WTC11 (cell line): ENCODE measurements around the gene HJURP. TPM values are rescaled to one million over a fixed set of nuclear protein-coding genes. Genes with fewer than 3 reads are reported as not detected.

ENCODE experiments used
- ATAC-seq: fragments of 200-7000 bp; cut with Tn5 transposase; 2 replicates; pipeline ENCODE4 v1.10.0; 2021; ENCODE audit warnings: mild to moderate bottlenecking, moderate library complexity
- CTCF ChIA-PET: fragments of 300-600 bp; sonication (Branson Sonifier 250); formaldehyde crosslinking; loops from one replicate; lab custom pipeline; 2021; ENCODE audit warnings: antibody characterized with exemption; lab: Charles Lee
- POLR2A ChIA-PET: fragments of 350-600 bp; sonication (Branson Sonifier 250); formaldehyde crosslinking; loops from one replicate; lab custom pipeline; 2021; ENCODE audit warnings: antibody characterized with exemption; lab: Charles Lee
- DNase-seq: peaks from one replicate; pipeline ENCODE4 v3.0.0; 2021; ENCODE audit warnings: low spot score
- H3K27ac Mint-ChIP-seq: 2 replicates; pipeline ENCODE4 v1.8.0; 2021; ENCODE audit warnings: mixed read lengths
- H3K27me3 Mint-ChIP-seq: 2 replicates; pipeline ENCODE4 v1.8.0; 2021; ENCODE audit warnings: low read depth, mild to moderate bottlenecking, moderate library complexity, mixed read lengths
- H3K36me3 Mint-ChIP-seq: 2 replicates; pipeline ENCODE4 v1.8.0; 2021; ENCODE audit warnings: mixed read lengths
- H3K4me1 Mint-ChIP-seq: 2 replicates; pipeline ENCODE4 v1.8.0; 2022; ENCODE audit warnings: mixed read lengths
- H3K4me3 Mint-ChIP-seq: 2 replicates; pipeline ENCODE4 v1.8.0; 2021; ENCODE audit warnings: mild to moderate bottlenecking, moderate library complexity, mixed read lengths
- H3K9me3 Mint-ChIP-seq: 2 replicates; pipeline ENCODE4 v1.8.0; 2021; ENCODE audit warnings: mixed read lengths
- GRHL2 ChIP-seq: fragments of 250-450 bp; sonication (Bioruptor Pico); IDR thresholded peaks from 2 replicates; pipeline ENCODE4 v1.8.0; 2022; ENCODE audit warnings: mild to moderate bottlenecking, moderate library complexity; ENCODE audit not compliant: insufficient replicate concordance, severe bottlenecking
- IRF1 ChIP-seq: sonication (generic); formaldehyde crosslinking; IDR thresholded peaks from 2 replicates; pipeline ENCODE4 v1.8.0; 2023; ENCODE audit warnings: missing genetic modification reagents
- MXD4 ChIP-seq: fragments of 250-450 bp; sonication (Bioruptor Pico); IDR thresholded peaks from 2 replicates; pipeline ENCODE4 v1.8.0; 2021; ENCODE audit warnings: mild to moderate bottlenecking, moderate library complexity, borderline replicate concordance
- MYBL2 ChIP-seq: sonication (generic); formaldehyde crosslinking; IDR thresholded peaks from 2 replicates; pipeline ENCODE4 v1.8.1; 2023; ENCODE audit warnings: mild to moderate bottlenecking, moderate library complexity, missing genetic modification reagents
- NFATC4 ChIP-seq: fragments of 250-450 bp; sonication (Bioruptor Pico); IDR thresholded peaks from 2 replicates; pipeline ENCODE4 v1.9.0; 2021; ENCODE audit warnings: mild to moderate bottlenecking
- NFE2L1 ChIP-seq: sonication (generic); formaldehyde crosslinking; IDR thresholded peaks from 2 replicates; pipeline ENCODE4 v1.8.1; 2023; ENCODE audit warnings: missing genetic modification reagents
- RORB ChIP-seq: fragments of 250-450 bp; sonication (Bioruptor Pico); IDR thresholded peaks from 2 replicates; pipeline ENCODE4 v1.9.0; 2021; ENCODE audit warnings: mild to moderate bottlenecking
- SMAD3 ChIP-seq: sonication (generic); formaldehyde crosslinking; IDR thresholded peaks from 2 replicates; pipeline ENCODE4 v1.8.0; 2022; ENCODE audit warnings: missing genetic modification reagents, mild to moderate bottlenecking, borderline replicate concordance
- SP1 ChIP-seq: sonication (generic); formaldehyde crosslinking; conservative IDR thresholded peaks from 2 replicates; pipeline ENCODE4 v1.8.1; 2022; ENCODE audit warnings: missing genetic modification reagents
- STAT6 ChIP-seq: sonication (generic); formaldehyde crosslinking; conservative IDR thresholded peaks from 2 replicates; pipeline ENCODE4 v1.8.1; 2023; ENCODE audit warnings: mild to moderate bottlenecking, low read depth, missing genetic modification reagents, moderate library complexity
- USF1 ChIP-seq: sonication (generic); formaldehyde crosslinking; IDR thresholded peaks from 2 replicates; pipeline ENCODE4 v1.8.0; 2022; ENCODE audit warnings: mild to moderate bottlenecking, missing genetic modification reagents
- ZMAT4 ChIP-seq: fragments of 250-450 bp; sonication (Bioruptor Pico); IDR thresholded peaks from 2 replicates; pipeline ENCODE4 v1.9.0; 2021; ENCODE audit warnings: mild to moderate bottlenecking
- ZNF317 ChIP-seq: sonication (generic); formaldehyde crosslinking; IDR thresholded peaks from 2 replicates; pipeline ENCODE4 v1.8.1; 2023; ENCODE audit warnings: low read depth, mild to moderate bottlenecking, moderate library complexity, missing genetic modification reagents, borderline replicate concordance
- ZNF423 ChIP-seq: fragments of 250-450 bp; sonication (Bioruptor Pico); IDR thresholded peaks from 2 replicates; pipeline ENCODE4 v2.1.2; 2022; ENCODE audit warnings: mild to moderate bottlenecking, moderate library complexity
- ZNF425 ChIP-seq: fragments of 250-450 bp; sonication (Bioruptor Pico); conservative IDR thresholded peaks from 2 replicates; pipeline ENCODE4 v1.9.0; 2021; ENCODE audit warnings: mild to moderate bottlenecking
- total RNA-seq: library from RNA; stranded (reverse); gene quantifications from 3 replicates; pipeline ENCODE4 v1.2.3, GENCODE V29; 2021
- TF ChIP-seq, protein P1 (sequence below): sonication (generic); formaldehyde crosslinking; IDR thresholded peaks from 2 replicates; pipeline ENCODE4 v1.8.0; 2023; ENCODE audit warnings: mild to moderate bottlenecking, missing genetic modification reagents
- TF ChIP-seq, protein P2 (sequence below): fragments of 200-600 bp; IDR thresholded peaks from 2 replicates; pipeline ENCODE4 v1.8.0; 2022; ENCODE audit warnings: antibody characterized with exemption

HJURP gene
- total RNA-seq, 1 experiment from 2014 or later: 83.7 TPM

- no peak overlapping the region for H3K4me3 Mint-ChIP-seq
- no peaks in the 10 kb centered on the region for H3K9me3 Mint-ChIP-seq
- ChIA-PET POLR2A (no interaction called here), CTCF (interaction anchor here (1.6 kb wide), 1 partner anchor 13 kb away, joined by 3 read pairs; no protein-coding TSS in a partner anchor)
- H3K4me1 Mint-ChIP-seq: peaks cover 3% of the 10 kb centered on the region
- ATAC-seq (no peak), DNase-seq (no peak)
- H3K36me3 Mint-ChIP-seq: peaks cover 98% of the 10 kb centered on the region
- no peaks in the 10 kb centered on the region for H3K27me3 Mint-ChIP-seq
- H3K27ac Mint-ChIP-seq: no peak overlapping the region
- TF ChIP-seq, protein P1, sequence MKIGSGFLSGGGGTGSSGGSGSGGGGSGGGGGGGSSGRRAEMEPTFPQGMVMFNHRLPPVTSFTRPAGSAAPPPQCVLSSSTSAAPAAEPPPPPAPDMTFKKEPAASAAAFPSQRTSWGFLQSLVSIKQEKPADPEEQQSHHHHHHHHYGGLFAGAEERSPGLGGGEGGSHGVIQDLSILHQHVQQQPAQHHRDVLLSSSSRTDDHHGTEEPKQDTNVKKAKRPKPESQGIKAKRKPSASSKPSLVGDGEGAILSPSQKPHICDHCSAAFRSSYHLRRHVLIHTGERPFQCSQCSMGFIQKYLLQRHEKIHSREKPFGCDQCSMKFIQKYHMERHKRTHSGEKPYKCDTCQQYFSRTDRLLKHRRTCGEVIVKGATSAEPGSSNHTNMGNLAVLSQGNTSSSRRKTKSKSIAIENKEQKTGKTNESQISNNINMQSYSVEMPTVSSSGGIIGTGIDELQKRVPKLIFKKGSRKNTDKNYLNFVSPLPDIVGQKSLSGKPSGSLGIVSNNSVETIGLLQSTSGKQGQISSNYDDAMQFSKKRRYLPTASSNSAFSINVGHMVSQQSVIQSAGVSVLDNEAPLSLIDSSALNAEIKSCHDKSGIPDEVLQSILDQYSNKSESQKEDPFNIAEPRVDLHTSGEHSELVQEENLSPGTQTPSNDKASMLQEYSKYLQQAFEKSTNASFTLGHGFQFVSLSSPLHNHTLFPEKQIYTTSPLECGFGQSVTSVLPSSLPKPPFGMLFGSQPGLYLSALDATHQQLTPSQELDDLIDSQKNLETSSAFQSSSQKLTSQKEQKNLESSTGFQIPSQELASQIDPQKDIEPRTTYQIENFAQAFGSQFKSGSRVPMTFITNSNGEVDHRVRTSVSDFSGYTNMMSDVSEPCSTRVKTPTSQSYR (CRISPR knock-in tag): no peak
- TF ChIP-seq NFE2L1 (CRISPR knock-in tag): no peak
- TF ChIP-seq IRF1 (CRISPR knock-in tag): no peak
- TF ChIP-seq, protein P2, sequence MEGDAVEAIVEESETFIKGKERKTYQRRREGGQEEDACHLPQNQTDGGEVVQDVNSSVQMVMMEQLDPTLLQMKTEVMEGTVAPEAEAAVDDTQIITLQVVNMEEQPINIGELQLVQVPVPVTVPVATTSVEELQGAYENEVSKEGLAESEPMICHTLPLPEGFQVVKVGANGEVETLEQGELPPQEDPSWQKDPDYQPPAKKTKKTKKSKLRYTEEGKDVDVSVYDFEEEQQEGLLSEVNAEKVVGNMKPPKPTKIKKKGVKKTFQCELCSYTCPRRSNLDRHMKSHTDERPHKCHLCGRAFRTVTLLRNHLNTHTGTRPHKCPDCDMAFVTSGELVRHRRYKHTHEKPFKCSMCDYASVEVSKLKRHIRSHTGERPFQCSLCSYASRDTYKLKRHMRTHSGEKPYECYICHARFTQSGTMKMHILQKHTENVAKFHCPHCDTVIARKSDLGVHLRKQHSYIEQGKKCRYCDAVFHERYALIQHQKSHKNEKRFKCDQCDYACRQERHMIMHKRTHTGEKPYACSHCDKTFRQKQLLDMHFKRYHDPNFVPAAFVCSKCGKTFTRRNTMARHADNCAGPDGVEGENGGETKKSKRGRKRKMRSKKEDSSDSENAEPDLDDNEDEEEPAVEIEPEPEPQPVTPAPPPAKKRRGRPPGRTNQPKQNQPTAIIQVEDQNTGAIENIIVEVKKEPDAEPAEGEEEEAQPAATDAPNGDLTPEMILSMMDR: no peak
- TF ChIP-seq MXD4 (CRISPR knock-in tag): no peak
- no peak for TF ChIP-seq MYBL2 (CRISPR knock-in tag)
- no peak for TF ChIP-seq USF1 (CRISPR knock-in tag)
- TF ChIP-seq STAT6 (CRISPR knock-in tag): no peak
- TF ChIP-seq ZNF423: no peak
- no peak for TF ChIP-seq ZNF425 (CRISPR knock-in tag)
- no peak for TF ChIP-seq ZMAT4
- no peak for TF ChIP-seq GRHL2 (CRISPR knock-in tag)
- no peak for TF ChIP-seq SMAD3 (CRISPR knock-in tag)
- TF ChIP-seq RORB (CRISPR knock-in tag): no peak
- TF ChIP-seq SP1 (CRISPR knock-in tag): no peak
- TF ChIP-seq ZNF317 (CRISPR knock-in tag): no peak
- TF ChIP-seq NFATC4 (CRISPR knock-in tag): no peak
Measured at GRCh38 chr2:233845301-233846060, 8.9 kb downstream of the HJURP start.
